Caco-2 (cell line): ENCODE results near the gene ECEL1. TPM values are rescaled to one million over a fixed set of nuclear protein-coding genes. Genes with fewer than 3 reads are reported as not detected.

Experiments
- BruUV-seq: library from RNA; stranded (reverse); fragments of 400-500 nt; replicated peaks from 2 replicates; lab custom pipeline; 2021; lab: Mats Ljungman, UMichigan
- CTCF ChIA-PET: fragments of 300-600 bp; sonication (Branson Sonifier 250); formaldehyde crosslinking; loops from one replicate; lab custom pipeline; 2022; ENCODE audit warnings: antibody characterized with exemption; lab: Charles Lee
- POLR2A ChIA-PET: fragments of 300-600 bp; sonication (Branson Sonifier 250); formaldehyde crosslinking; loops from one replicate; lab custom pipeline; 2022; ENCODE audit warnings: antibody characterized with exemption; lab: Charles Lee
- DNase-seq, 2 experiments: peaks; one replicate each; pipeline versions ENCODE4 v3.0.0 to v3.0.0-alpha.2; 2020 to 2022
- H3K27me3 ChIP-seq: replicated peaks from 2 replicates; pipeline ENCODE4 v1.6.0; 2011; ENCODE audit warnings: low read length; ENCODE audit not compliant: control insufficient read depth, insufficient read depth
- H3K36me3 ChIP-seq: 2 replicates; pipeline ENCODE4 v1.5.1; 2011; ENCODE audit warnings: low read length; ENCODE audit not compliant: control insufficient read depth, insufficient read depth
- H3K4me1 ChIP-seq: fragments of 250-450 bp; sonication (Bioruptor Pico); 2 replicates; pipeline ENCODE4 v1.5.1; 2020; ENCODE audit warnings: mild to moderate bottlenecking
- H3K4me3 ChIP-seq: 2 replicates; pipeline ENCODE4 v1.5.1; 2011; ENCODE audit warnings: low read depth, mild to moderate bottlenecking, control low read depth, low read length
- H3K9me3 ChIP-seq: fragments of 250-450 bp; sonication (Bioruptor Pico); 2 replicates; pipeline ENCODE4 v1.5.1; 2020; ENCODE audit warnings: mild to moderate bottlenecking, moderate library complexity
- H3K27ac Mint-ChIP-seq: one replicate; pipeline ENCODE4 v1.8.0; 2022; ENCODE audit warnings: mixed read lengths; ENCODE audit not compliant: unreplicated experiment
- H3K27me3 Mint-ChIP-seq: one replicate; pipeline ENCODE4 v1.8.0; 2022; ENCODE audit warnings: mixed read lengths; ENCODE audit not compliant: insufficient read depth, unreplicated experiment
- H3K36me3 Mint-ChIP-seq: one replicate; pipeline ENCODE4 v1.8.0; 2022; ENCODE audit warnings: mild to moderate bottlenecking, mixed read lengths; ENCODE audit not compliant: insufficient read depth, unreplicated experiment
- H3K4me1 Mint-ChIP-seq: one replicate; pipeline ENCODE4 v1.8.0; 2022; ENCODE audit warnings: low read depth, mixed read lengths; ENCODE audit not compliant: unreplicated experiment
- H3K4me3 Mint-ChIP-seq: one replicate; pipeline ENCODE4 v1.8.0; 2022; ENCODE audit warnings: mild to moderate bottlenecking, moderate library complexity, mixed read lengths; ENCODE audit not compliant: unreplicated experiment
- H3K9me3 Mint-ChIP-seq: one replicate; pipeline ENCODE4 v1.8.0; 2022; ENCODE audit warnings: mixed read lengths; ENCODE audit not compliant: unreplicated experiment
- intact Hi-C: fragments of 100-400 bp; cut with micrococcal nuclease; formaldehyde crosslinking; loops from one replicate; pipeline ENCODE4 v1.10.0; 2022; ENCODE audit not compliant: unreplicated experiment
- total RNA-seq: library from RNA; stranded (reverse); gene quantifications from 2 replicates; pipeline ENCODE4 v1.2.3, GENCODE V29; 2022
- TF ChIP-seq, protein P1 (sequence below), 2 experiments: fragments of 200-600 bp in 1 of 2; IDR thresholded peaks; 1 replicate in 1 of 2; 2 replicates in 1 of 2; pipeline versions ENCODE4 v1.5.1 to v1.8.0; 2011 to 2022; ENCODE audit warnings: antibody characterized with exemption in 1 of 2, control low read depth in 1 of 2, inconsistent platforms in 1 of 2, low read depth in 1 of 2, low read length in 1 of 2, mild to moderate bottlenecking in 1 of 2, moderate library complexity in 1 of 2; ENCODE audit not compliant: insufficient read depth in 1 of 2, severe bottlenecking in 1 of 2, unreplicated experiment in 1 of 2

Gene ECEL1
- total RNA-seq, 1 experiment from 2014 or later, result 6.4 TPM

DNA sequence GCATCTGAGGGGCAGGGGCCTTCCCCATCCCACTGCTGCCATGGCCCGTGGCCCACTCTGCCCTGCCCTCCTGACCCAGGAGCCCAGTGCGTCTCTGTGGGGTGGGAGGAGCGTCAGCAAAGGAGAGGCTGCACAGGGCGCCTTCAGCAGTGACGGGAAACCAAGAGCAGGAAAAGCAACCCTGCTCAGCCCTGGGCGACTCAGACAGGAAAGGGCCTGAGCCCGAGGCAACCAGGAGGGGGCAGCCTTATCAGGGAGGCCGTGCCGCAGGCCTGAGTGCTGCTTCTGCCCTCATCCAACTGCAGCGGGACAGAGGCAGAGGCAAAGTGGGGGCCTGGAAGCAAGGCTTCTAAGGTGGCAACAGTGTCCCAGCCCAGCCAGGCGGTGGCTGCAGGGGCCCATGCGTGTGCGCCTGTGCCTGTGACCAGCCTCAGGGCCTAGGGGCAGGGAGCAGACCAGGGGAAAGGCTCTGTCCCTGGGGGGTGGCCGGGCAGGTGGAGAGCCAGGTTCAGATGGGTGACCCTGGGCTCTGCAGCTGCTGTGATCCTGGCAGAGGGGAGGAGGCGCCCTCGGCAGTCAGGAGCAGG is 54.9 kb downstream of the ECEL1 start:
- BruUV-seq, result no TSS peak
- Histone ChIP-seq H3K9me3 (no peaks in the 10 kb centered on the region), H3K36me3 (no peaks in the 10 kb centered on the region), H3K4me3 (no peak overlapping the region), H3K27me3 (no peaks in the 10 kb centered on the region), H3K4me1 (no peaks in the 10 kb centered on the region)
- Mint-ChIP-seq H3K4me1 (no peaks in the 10 kb centered on the region), H3K36me3 (no peaks in the 10 kb centered on the region), H3K27me3 (no peaks in the 10 kb centered on the region), H3K4me3 (no peak overlapping the region), H3K27ac (no peak overlapping the region), H3K9me3 (no peaks in the 10 kb centered on the region)
- no peak for DNase-seq
- TF ChIP-seq, protein P1, sequence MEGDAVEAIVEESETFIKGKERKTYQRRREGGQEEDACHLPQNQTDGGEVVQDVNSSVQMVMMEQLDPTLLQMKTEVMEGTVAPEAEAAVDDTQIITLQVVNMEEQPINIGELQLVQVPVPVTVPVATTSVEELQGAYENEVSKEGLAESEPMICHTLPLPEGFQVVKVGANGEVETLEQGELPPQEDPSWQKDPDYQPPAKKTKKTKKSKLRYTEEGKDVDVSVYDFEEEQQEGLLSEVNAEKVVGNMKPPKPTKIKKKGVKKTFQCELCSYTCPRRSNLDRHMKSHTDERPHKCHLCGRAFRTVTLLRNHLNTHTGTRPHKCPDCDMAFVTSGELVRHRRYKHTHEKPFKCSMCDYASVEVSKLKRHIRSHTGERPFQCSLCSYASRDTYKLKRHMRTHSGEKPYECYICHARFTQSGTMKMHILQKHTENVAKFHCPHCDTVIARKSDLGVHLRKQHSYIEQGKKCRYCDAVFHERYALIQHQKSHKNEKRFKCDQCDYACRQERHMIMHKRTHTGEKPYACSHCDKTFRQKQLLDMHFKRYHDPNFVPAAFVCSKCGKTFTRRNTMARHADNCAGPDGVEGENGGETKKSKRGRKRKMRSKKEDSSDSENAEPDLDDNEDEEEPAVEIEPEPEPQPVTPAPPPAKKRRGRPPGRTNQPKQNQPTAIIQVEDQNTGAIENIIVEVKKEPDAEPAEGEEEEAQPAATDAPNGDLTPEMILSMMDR (IDR thresholded peaks at IDR 0.05; ENCODE audit: insufficient read depth in 1 of 2, low read depth in 1 of 2, low read length in 1 of 2, severe bottlenecking in 1 of 2, unreplicated experiment in 1 of 2), result no peak
- intact Hi-C loops, result no loop called here
- POLR2A ChIA-PET, result no interaction called here
- CTCF ChIA-PET, result interaction anchor here (0.5 kb wide), 1 partner anchor 47 kb away, joined by 3 read pairs; no protein-coding TSS in a partner anchor

DNA sequence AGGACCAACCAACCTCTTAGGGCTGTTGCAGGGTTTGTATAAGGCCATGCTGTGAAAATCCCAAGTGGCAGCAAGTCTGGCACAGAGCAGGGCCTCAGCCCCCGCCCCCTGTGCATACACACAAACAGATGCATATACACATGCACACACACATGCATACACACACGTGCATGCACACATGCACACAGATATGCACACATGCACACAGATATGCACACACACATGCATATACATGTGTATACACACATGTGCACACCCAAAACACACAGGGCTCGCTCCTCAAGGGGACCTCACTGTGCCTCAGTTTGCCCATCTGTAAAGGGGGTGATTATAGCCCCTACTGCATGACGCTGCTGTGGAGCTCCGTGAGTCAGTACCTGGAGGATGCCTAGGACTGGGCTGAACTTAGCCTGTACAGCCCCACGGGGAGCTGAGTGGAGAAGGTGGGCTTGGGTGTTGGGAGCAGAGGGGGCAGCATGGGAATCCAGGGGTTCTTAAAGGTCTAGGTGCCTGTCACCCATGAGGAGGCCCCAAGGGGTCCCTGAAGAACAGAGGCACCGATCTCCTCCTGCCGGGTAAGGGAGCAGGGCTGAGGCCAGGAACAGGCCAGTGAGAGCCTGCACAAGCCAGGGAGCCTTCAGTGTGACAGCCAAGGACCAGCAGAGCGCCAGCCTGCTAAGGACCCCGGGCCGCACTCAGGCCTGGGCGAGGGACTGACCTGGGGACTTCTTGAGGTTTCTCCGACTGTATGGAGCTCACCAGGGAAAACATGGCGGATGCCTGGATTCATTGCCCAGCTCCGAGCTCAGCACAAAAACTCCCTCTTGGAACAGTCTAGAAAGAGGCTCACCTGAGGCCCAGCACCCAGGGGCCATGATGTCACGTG is 55.7 kb downstream of the ECEL1 start:
- BruUV-seq, result no TSS peak
- no peak for DNase-seq
- H3K4me3 ChIP-seq, result no peak overlapping the region
- no peaks in the 10 kb centered on the region for H3K4me1 Mint-ChIP-seq
- H3K9me3 Mint-ChIP-seq, result no peaks in the 10 kb centered on the region
- no peaks in the 10 kb centered on the region for H3K9me3 ChIP-seq
- H3K4me1 ChIP-seq, result no peaks in the 10 kb centered on the region
- no peaks in the 10 kb centered on the region for H3K27me3 ChIP-seq
- H3K36me3 Mint-ChIP-seq, result no peaks in the 10 kb centered on the region
- H3K27me3 Mint-ChIP-seq, result no peaks in the 10 kb centered on the region
- ChIA-PET POLR2A (no interaction called here), CTCF (interaction anchor here (0.5 kb wide), 1 partner anchor 46 kb away, joined by 3 read pairs; no protein-coding TSS in a partner anchor)
- intact Hi-C loops, result no loop called here
- H3K4me3 Mint-ChIP-seq, result no peak overlapping the region
- H3K36me3 ChIP-seq, result no peaks in the 10 kb centered on the region
- H3K27ac Mint-ChIP-seq, result no peak overlapping the region
- TF ChIP-seq, protein P1 (IDR thresholded peaks at IDR 0.05; ENCODE audit: insufficient read depth in 1 of 2, low read depth in 1 of 2, low read length in 1 of 2, severe bottlenecking in 1 of 2, unreplicated experiment in 1 of 2), result no peak

Other genes with a start within 250 kb of the ECEL1 start
- 4.9 and 5.8 TPM in 2 replicates for gene ALPP, start 109.1 kb downstream of the ECEL1 start, total RNA-seq
- gene ALPG, start 81.0 kb downstream of the ECEL1 start, total RNA-seq, result 1.9 and 2.5 TPM in 2 replicates
- 4.4 and 5.3 TPM in 2 replicates for gene ALPI, start 31.7 kb downstream of the ECEL1 start, total RNA-seq
- gene PRSS56, start 32.6 kb upstream of the ECEL1 start, total RNA-seq, result not detected in 2 replicates
- gene CHRND, start 38.3 kb upstream of the ECEL1 start, total RNA-seq, result not detected in 2 replicates
- not detected in 2 replicates for gene CHRNG, start 51.9 kb upstream of the ECEL1 start, total RNA-seq
- 4.4 TPM in 2 replicates for gene TIGD1, start 62.7 kb upstream of the ECEL1 start, total RNA-seq
- 50.8 and 57.2 TPM in 2 replicates for gene EIF4E2, start 62.9 kb upstream of the ECEL1 start, total RNA-seq
- gene EFHD1, start 145.8 kb upstream of the ECEL1 start, total RNA-seq, result 4.1 and 4.2 TPM in 2 replicates
- gene GIGYF2, start 209.5 kb upstream of the ECEL1 start, total RNA-seq, result 39.0 and 40.4 TPM in 2 replicates